GM19438 (cell line): ENCODE measurements around the gene RAB38.

Experiments used
- ATAC-seq: cut with Tn5 transposase; IDR thresholded peaks from one replicate; pipeline ENCODE4 v1.9.1; 2021; ENCODE audit warnings: low read depth; ENCODE audit not compliant: unreplicated experiment

The RAB38 gene

DNA sequence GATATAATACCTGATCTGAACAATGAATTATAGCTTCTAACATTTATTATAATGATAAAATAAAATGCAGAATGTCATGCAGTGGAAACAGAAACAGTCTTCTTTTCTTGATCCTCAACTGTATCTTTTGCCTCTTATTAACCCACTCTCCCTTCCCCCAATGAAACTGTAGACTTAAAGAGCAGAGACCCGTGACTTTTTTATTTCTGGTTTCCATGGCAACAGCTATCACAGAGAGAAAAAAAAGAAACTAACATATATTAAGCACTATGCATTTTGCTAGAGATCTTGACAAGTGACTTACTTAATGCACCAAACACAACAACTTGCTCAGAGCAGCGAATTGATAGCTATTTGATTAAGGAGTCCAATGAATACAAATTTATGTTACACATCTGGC is 69.3 kb downstream of the RAB38 start:
- ATAC-seq: no peak

DNA sequence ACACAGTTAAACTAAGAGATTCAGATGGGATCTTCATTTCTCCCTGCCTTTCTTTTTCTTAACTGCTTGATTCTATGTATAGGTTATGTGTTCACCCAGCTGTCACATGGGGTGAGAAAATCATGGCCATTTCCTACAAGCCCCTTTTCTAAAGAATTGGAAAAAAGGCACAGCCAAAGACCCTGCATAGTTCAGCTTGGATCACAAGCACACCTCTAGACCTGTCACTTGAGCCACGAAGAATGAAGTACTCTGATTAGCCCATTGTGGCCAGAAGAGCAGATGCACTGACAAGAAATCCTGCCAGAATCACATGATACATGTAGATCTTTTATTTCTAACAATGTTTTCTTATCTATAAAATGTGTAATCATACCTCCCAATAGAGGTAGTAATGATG is 69.7 kb downstream of the RAB38 start:
- no peak for ATAC-seq

DNA sequence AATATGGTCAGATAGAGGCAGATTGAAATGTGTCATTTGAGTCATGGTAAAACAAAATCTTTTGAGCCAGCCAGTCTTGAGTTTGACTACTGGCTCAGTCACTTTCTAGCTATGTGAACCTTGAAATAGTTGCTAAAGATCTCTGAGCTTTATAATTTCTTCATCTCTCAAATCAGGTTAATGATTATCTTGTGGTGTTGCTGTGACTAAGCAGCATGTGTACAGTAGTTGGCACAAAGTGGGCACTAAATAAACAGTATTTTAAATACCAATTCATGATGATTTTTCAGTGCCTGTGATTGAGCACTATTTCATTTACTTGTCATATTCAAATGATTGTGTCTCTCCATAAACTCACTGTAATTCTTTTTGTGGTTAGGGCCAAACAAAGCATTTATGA is 70.8 kb downstream of the RAB38 start:
- no peak for ATAC-seq

DNA sequence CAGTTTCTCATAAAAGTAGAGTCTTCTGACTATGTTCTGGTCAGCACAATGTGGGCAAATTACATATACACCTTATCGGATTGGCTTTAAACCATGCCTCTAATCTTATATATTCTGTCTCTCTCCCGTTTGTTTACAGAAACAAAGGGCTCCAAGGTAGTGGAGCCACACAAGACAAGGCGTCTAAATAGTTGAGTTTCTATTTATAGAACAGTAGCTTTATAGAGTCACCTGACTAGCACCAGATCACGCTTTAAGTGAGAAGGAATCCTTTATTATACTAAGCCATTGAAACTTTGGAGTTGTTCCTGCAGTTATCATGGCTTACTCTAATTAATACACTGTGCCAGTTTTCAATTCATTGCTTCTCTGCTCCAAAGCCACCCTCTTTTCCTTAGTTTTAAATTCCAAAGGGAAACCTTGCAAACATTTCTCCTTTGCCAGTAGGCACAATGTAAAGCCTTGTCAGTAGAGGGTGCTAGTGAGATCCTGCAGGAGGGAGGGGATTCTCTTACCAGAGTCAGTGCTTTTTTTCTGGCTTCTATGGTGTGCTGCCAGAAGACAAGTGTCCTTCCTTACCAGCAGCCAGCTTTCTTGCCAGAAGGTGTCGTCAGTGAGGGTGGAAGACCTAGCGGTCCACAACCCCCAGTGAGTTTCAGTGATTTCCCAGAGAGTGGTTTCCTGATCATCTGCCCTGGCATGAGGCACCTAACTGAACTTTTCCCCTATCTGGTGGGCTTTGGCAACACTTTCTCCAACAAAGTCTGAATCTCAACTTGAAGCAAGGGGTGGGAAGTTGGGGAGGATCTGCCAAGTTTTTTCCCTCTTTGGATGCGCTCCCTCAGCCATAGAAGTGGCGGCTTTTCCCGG is 71.7 kb downstream of the RAB38 start:
- peak; percentile 75 for ATAC-seq

DNA sequence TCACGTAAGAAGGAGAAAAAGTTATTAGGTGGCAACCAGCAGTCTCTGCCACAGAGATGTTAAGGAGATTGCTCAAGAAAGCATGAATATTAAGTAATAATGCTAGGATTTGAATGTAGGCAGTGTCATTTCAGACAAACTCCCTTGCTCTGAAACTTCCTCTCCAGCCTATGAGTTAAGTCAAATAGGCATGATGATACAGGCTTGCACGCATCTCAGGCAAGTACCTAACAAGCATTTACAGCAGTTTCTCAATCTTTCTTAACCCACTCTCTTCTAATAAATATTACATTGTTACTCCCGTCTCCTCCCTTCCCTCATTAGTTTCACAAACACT is 72.7 kb downstream of the RAB38 start:
- ATAC-seq: no peak

- ATAC-seq: no peak
These were observed 73.2 kb downstream of the RAB38 start for GRCh38 chr11:88101881-88102597.

DNA sequence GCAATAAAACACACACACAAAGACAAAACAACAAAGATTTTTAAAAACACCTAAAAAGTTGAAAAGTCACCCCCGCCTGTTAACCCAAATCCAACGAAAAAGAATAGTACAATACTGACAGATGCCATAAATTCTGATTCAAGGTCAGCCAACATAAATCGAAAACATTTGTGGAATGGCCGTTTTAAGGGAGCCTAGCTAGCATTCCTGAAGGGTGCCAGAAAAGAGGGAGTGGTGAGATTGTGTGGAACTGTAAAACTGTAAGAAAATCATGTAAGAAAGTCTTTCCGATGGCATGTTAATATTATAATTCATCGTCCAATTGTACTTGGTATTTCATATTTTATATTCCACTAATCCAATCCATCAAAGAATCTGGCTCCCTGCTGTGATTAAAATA is 75.1 kb downstream of the RAB38 start:
- no peak for ATAC-seq

DNA sequence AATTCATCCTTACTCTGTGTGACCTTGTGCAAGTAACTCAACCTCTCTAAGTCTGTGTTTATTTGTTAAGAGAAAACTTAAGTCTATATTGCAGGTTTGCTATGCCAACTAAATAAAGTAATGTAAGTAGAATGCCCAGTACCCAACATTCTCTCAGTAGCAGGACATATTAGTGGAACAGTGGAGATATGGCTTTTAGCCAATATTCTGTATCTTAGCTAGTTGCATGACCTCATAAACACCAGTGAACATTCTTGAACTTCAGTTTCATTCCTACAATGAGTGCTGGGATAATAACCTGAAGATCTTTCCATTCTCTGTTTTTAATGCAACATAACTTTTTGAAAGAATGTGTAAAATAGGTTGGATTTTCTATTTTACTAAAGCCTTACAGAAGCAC is 77.0 kb downstream of the RAB38 start:
- ATAC-seq: no peak

DNA sequence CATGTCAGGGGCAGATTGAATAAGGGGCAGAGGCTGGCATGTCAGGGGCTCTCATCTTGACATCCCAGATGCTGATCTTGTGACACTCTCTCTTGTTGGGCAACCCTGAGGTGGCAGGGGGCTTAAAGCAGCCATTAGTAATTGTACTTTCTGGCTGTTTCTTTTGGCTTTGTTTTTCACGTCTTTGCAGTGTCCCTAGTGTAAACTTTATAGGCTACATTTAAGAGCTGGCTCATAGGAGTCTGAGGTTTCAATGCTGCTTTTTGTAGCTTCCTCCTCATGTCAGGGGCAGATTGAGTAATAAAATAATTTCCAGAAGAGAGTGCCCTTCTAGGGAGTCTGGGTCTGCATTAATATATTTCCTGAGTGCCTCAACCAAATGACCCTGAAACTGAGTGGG is 86.1 kb downstream of the RAB38 start:
- no peak for ATAC-seq

DNA sequence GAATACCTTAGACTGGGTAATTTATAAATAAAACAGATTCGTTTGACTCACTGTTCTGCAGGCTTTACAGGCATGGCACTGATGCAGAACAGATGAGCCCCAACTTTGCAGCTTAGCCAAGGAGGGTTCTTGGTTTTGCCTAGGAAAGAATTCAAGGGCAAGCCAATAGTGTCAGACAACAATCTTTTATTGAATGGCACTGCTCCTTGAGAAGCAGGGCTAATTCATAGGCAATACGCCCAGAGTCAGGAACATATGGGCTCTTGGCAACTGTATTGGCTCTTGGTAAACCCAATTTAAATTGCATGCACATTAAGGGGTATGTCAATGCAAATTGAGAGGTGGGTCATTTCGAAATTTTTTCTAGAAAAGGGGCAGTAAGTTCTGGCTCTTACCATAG is 87.9 kb downstream of the RAB38 start:
- ATAC-seq: no peak

DNA sequence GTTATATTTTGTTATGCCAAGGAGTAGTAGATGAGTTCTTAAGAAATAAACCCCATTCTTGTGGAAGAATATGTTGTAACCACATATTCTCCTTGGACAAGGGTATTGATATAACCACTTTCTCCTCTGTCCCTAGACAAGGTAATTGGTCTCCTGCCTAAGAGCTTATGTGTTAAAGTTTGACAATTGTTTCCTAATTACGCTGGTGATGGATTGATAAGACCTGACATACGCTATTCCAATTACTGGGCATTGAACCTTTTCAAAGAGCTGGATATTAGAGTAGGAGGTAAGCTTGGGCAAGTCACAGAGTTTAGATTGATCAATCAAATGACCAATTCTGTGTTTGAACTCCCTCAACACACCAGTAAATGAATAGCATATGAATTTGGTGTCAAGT is 88.9 kb downstream of the RAB38 start:
- no peak for ATAC-seq

GRCh38 chr11:88070437-88070836 is 104.8 kb downstream of the RAB38 start:
- no peak for ATAC-seq

GRCh38 chr11:88068848-88069554 is 106.2 kb downstream of the RAB38 start:
- ATAC-seq: no peak

GRCh38 chr11:88066090-88066489 is 109.2 kb downstream of the RAB38 start:
- no peak for ATAC-seq

DNA sequence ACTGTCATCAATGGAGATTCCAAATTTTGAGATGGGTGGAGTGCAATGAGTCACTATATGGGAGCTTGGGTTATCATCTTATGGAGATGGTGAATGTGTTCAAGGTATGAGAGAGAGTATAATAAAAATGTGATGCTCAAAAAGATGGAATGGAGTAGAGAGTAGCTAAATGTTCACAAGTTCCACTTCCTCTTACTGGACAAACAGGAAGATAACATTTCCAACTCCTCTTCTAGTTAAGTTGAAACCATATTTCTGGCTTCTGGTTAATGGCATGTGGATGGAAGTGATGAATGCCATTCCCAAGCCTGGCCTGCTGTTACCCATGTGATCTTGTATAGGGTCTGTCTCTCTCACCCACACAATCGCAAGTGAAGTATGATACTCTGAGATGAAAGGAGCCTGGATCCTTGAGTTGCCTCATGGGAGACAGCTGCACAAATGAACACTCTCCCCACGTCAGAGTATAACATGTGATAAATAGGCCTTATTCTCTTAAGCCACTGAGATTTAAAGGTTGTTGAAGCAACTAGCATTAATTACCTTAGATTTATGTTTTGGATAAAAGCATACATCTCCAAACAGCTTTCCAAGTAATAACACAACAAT is 111.0 kb downstream of the RAB38 start:
- no peak for ATAC-seq
